Colon (tissue), 2 donors: Measurements from ENCODE around the gene TOGARAM2.
"Not testable (repeated sequence)": the region's sequence is repeated elsewhere in the genome, so short reads cannot be mapped to it uniquely, and the experiment has no call there.

Experiments
- FAIRE-seq: peaks from 2 replicates; lab custom pipeline; 2012; peaks lifted over from hg19 to GRCh38; lab: Jason Lieb, UNC
- donor health status: control.
- donor health status: control.

TOGARAM2 gene

DNA sequence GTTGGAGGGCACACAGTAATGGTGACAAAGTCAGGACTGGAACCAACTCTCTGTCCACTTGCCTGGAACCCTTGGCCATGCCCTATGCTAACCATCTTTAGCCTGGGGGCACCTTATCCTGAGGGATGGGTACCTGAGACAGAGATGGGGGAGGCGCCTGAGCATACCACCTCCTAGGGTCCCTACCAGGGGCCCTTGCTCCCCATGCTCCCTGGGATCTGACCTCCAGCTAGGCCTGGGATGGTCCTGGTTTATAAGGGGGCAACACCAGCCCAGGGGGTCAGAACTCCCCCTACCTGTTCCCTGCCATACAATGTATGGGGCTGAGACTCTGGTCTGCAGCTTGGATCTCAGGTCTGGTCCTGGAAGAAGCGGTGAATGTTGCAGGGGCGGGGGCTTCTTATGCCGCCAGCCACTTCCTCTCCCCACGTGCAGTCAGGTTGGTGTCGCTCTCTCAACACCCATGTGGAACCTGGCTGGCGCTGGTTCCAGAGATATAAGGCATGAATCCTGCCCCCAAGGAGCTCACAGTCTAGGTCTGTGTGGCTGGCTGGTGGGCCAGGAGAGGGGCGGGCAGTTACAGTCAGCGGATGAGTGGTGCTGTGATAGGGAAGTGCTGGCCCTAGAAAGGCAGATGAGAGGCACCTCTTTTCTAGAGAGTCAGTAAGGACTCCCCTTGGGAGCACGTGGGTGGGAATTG lies 3.8 kb upstream of the TOGARAM2 start:
- FAIRE-seq: no peak

DNA sequence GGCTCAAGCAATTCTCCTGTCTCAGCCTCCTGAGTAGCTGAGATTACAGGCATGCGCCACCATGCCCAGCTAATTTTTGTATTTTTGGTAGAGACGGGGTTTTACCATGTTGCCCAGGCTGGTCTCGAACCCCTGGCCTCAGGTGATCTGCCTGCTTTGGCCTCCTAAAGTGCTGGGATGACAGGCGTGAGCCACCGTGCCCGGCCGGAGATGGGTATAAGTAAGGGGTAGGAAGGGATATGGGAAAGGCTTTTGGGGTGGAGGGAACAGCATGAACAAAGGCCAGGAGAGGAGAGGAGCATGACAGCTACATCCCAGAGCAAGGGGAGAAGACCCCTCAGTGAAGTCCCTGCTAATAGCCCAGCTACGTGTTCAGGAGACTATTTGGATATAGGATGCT lies 3.1 kb upstream of the TOGARAM2 start:
- not testable (repeated sequence) for FAIRE-seq

DNA sequence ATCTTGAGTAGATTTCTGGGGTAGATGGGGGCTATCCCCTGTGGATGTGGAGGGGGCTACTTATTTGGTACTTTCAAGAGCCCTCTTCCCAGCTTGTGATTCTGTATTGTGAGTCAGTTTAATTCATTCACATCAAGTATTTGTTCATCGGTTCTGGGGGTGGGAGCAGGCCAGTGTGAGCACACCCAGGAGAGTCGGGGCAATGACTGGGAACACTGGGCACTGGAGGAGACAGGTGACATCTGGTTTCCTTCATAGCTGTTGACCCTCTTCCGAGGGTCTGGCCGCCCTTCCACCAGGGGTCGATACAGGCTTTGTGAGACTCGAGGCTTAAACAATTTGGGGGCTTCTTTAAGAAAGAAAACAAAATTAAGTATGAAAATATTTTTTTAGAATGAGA lies 2.5 kb upstream of the TOGARAM2 start:
- no peak for FAIRE-seq

DNA sequence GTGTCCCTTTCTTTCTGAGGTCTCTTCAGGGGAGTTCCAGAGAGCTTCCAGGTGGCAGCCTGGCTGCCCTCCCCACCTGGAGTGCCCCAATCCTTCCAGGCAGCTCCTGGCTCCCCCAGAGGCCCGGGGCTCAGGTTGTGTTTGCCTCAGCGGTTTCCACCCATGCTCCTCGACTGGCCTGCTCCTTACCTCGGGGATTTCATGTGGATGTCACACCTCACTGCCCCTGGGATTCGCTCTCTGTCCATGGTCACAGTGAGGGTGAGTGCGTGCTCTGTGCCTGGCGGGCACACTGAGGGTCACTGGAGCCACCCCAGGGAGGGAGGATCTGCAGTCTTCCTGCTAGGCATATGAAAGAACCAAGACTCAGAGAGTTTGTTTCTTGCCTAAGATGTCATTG lies 2.1 kb upstream of the TOGARAM2 start:
- no peak for FAIRE-seq

DNA sequence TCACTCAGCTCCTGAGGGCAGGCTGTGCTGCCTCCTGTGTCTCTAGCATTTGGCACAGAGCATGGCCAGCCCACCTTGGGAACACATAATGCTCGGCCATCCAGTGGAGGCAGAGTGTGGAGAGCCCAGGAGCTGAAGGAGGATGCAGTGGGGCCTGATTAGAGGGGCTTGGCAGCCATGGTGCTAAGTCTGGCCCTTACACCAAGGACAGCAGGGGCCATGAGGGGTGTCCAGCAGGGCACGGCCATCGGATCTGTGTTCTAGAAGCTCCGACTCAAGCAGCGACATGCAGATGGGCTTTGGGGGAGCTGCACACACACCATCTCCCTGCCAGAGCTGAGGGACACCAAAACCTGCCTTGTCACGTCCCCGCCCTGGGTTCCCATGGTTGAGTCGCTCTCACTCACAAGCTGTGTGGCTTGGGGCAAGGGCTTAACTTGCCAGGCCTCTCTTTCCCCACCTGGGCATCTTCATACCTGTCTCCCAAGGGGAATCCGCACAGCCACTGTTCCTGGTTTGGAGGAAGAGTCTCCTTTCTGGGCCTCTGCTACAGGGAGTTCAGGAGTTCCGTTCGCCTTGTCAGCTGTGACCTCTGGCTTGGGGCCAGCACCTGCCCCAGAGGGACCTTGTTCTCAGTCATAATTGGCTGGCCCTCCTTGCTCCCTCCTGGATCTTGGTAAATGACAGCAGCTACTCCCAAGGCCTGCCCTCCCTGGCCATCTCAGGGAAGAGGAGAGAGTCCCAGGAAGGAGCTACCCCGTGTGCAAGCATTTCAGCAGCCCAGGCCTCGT lies 1.3 kb upstream of the TOGARAM2 start:
- FAIRE-seq: no peak

DNA sequence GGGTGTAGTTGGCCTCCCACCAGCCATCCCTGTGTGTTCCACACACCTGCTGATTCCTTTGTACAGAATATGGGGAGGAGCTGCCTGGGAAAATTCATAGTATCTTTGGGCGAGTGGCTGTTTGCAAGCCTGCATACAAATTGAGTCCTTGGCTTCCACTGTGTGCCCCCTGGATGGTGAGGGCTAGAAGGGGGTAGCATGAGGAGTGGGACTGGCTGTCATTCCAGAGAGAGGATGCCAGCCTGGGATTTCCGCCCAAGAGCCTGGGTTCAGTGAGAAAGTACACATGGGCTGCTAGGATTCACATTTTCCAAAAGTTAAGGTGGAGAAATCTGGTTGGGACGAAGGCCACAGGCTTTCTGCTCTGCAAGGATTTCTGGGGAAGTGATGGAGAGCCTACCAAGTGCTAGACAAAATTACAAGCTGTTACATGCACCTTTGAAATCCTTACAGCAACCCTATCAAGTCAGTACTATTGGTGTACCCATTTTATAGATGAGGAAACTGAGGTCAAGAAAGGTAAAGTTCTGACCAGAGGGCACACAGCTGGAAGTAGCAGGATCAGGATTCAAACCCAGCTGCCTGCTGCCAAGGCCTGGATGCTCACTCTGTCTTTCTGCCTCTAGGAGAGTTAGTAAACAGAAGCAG lies 606 bp upstream of the TOGARAM2 start:
- no peak for FAIRE-seq

DNA sequence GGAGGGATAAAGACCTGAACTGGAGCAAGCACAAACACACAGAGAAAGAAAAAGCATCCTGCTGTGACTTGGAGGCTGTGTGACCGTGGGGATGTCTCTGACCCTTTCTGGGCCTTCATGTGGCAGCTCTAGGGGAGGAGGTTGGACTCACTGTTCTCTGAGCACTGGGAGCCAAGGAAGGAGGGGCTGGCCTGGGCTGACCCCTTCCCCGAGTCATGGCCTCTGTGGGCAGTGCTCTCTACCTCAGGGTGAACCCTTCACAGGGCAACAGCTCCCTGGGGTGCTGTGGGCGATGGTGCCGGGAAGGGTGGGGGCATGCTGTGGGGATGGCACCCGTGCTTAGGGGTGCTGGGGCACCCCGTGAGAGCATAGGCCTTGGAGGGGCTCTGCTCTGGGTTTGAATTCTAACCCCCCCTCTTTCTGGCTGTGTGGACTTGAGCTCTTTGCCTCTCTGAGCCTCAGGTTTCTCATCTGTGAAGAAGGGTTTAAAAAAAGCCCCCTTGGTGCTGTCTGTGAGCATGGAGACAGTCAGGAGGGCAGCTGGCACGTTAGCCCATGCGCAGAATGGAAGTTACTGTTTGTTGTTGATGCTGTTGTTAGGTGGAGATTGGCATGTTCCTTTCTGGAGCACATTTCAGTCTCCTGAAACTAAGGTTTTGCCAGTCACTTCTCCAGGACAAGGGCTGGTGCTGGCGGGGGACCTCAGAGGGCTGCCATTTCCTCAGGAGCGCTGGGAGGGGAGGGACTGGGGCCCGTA lies 700 bp downstream of the TOGARAM2 start:
- FAIRE-seq: no peak

DNA sequence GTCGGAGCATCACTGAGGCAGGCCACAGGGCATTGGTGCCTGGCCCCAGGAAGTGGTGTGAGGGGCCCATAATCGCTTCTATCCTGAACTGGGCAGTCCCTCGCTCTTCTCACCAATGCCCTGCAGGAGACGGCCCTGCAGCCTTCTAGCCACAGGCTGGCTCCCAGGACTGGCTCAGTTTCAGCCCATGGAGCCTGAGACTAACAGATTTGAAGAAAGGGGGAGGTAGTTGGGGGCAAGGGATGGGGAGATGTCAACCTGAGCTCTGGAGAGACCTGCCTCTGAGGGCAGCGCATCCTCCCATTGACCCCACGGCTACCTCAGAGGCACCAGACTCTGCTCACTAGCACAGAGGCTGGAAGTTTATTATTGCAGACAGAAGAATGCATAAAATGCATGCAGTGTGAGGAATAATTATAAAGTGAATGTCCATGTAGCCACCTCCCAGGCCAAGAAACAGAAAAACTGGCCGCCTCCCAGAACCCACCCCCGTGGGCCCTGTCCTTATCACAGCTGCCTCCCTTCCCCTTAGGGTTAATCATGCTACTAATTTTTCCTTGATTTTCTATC lies 1.4 kb downstream of the TOGARAM2 start:
- FAIRE-seq: no peak

DNA sequence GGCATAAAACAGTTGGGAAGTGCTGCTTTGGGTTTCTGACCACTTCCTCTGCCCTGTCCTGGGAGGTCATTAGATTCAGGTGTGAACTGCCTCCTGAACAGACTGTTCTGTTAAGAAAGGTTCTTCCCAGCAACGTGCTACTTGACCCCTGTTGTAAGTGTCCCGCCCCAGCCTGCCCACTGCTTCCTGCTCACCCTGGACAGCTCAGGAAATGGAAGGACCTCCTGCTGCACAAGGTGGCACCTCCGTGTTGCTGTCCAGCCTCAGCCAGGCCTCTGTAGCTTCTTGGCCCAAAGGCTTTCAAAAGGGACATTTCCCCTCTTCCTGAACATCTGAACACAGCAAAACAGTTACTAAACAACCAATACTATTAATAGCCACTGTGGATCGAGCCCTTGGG lies 5.3 kb downstream of the TOGARAM2 start:
- FAIRE-seq: no peak

DNA sequence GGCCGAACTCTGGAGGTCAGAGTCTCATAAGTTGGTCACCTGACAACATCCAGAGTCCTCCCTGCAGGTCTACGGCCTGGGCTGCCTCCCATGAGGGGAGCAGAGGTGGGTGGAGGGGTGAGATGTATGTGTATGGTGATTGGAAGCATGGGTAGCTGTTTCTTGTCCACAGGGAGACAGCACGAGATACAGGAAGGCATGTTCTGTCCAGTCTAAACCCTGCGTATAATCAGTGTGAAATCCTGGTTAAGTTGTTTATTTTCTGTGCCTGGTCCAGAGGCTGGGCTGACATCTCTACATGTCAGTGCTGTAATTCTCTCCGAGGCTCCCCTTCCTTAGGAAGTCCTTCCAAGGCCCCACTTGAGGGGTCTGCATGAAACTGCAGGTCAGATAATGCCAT lies 8.9 kb downstream of the TOGARAM2 start:
- no peak for FAIRE-seq

DNA sequence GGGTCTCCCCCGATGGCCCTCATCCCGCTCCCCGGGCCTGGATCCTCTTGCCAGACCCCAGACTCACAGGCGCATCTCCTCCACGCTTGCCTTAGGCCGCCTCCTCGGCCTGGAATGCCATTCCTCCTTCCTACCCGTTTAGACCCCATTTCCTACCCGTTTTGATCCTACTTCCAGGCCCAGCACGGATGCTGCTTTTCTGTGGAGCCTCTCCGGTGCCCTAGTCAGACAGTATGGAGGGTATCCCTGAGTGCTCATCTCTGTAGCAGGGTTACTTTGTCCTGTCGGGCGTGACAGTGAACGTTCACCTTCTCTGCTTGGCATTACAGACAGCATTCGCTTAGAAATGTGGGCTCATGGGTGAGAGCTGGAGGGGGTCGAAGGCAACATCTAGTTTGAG lies 9.3 kb downstream of the TOGARAM2 start:
- FAIRE-seq: no peak

DNA sequence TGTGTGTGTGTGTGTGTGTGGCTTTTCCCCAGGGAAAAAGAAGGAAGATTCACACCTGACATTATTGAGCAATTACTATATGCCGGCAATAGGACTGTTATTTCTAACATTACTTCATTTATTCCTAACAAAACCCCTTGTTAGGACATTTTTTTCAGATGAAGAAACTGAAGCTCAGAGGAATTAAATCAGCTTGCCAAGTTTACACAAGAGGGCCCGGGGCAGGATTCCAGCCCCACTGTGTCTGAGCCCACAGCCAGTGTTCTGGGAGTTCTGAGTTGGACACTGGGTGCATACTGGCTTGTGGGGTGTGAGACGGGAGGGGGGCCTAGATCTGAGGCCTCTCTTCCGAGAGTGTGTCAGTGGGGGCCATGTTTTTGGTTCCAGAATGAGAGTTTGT lies 9.9 kb downstream of the TOGARAM2 start:
- FAIRE-seq: no peak

DNA sequence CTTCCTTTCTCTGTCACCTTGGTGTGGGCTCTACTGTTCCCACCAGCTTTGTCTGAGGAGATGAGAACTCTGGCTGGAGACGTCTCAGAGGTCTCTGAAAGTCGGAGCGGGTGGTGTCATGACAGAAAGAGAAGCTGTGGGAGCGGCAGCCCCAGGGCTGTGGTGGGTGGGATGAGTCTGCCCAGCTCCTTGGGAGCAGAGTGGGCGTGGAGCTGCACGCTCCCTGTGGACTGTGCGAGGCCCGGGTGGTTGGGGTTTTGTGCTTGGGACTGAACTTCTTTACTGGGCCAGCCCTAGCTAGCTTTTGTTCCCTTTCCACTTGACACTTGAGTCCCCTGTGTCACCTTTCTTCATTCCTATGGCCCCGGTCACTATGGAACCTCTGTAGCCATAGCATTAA lies 10.4 kb downstream of the TOGARAM2 start:
- FAIRE-seq: no peak

DNA sequence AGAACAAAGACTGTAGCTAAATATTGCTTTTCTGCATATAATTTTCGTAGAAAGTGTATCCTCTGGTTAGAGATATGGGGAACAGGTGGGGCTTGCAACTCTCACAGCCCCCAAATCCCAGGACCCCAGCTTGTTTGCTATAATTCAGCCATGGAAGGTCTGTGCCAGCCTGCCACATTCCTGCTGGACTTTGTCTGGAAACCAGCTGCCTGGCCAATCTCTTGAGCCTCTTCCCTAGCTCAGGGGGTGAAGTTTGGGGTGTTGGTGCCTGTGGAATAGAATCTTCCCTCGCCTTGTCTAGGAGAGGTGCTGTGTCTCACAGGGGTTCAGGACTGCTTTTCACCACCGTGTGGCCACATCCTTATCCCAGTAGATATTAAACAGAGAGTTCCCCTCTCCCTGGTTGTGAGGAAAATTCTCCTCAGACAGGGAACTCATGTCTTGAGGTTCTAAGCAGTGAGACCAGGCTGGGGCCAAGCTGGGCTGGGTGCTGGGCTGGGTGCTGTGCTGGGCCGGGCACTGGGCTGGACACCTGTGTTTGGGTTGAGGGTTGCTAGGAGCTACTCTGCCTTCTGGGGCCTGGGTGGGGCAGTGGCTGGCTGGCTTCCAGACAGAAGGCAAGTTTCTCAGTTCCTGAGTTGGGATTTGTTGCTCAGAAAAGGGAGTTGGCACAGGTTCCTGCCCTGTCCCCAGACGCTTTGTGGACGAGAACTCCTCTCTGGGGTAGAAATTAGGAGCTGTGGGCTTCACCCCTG lies 12.3 kb downstream of the TOGARAM2 start:
- no peak for FAIRE-seq

DNA sequence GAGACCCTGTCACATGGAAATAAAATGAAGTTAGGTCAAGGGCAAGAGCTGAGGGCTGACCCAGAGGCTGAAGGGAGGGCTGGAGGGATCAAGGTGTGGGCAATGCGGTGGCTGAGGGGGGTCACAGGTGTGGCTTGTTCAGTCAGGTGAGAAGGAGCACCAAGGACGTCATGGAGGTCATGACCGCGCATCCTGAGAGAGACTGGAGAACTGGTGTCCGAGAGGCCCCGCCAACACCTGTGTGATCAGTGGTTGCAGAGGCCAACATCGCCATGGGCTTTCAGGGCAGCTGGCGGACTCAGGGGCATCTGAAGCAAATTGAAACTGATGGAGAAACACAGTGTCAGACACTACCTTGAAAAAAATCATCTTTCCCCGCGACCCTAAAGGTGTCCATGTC lies 13.0 kb downstream of the TOGARAM2 start:
- FAIRE-seq: no peak

DNA sequence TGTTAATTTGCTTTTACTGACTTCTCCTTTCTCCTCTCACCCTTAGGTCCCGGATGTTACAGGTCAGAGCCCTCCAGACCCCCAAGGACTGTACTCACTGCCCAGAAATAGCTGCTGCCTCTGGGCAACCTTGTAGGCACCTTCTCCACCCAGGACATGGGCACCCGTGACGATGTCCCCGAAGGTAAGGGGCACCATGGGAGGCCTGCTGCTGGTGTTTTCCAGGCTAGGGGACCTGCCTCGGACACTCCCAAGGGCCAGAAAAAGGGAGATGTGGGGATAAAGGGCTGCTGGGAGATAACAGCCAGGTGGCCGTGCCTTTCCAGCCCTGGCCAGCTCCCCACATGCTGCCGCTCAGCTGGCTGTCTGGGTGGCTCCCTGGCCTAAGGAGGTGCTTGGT lies 13.6 kb downstream of the TOGARAM2 start:
- FAIRE-seq: no peak

DNA sequence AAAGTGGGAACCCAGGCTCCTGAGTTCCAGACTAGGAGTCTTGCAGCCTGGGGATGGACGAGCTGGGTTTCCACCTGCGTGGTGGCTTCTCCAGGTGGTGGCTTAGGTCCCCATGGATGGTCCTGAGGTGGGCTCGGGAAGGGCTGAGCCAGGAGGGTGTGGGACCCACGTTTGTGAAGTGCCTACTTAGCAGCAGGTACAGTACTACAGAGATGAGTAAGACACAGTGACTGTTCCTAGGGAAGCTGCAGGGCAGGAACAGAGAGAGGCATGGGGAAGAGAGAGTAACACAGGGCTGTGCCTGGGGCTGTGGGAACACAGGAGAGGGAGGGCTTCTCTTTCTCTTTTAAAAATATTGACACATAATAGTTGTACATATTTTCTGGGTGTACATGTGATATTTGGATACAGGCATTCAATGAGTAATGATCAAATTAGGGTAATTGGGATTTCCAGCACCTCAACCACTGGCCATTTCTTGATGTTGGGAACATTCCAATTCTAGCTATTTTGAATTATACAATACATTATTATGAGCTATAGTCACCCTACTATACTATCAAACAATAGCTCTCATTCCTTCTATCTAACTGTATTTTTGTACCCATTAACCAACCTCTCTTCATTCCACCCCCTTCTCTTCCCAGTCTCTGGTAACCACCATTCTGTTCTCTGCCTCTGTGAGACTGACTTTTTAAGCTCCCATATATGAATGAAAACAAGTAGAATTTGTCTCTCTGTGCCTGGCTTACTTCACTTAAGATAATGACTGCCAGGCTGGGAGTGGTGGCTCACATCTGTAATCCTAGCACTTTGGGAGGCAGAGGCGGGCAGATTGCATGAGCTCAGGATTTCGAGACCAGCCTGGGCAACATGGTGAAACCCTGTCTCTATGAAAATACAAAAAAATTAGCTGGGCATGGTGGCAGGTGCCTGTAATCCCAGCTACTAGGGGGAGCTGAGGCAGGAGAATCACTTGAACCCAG lies 15.0 kb downstream of the TOGARAM2 start:
- FAIRE-seq: no peak

DNA sequence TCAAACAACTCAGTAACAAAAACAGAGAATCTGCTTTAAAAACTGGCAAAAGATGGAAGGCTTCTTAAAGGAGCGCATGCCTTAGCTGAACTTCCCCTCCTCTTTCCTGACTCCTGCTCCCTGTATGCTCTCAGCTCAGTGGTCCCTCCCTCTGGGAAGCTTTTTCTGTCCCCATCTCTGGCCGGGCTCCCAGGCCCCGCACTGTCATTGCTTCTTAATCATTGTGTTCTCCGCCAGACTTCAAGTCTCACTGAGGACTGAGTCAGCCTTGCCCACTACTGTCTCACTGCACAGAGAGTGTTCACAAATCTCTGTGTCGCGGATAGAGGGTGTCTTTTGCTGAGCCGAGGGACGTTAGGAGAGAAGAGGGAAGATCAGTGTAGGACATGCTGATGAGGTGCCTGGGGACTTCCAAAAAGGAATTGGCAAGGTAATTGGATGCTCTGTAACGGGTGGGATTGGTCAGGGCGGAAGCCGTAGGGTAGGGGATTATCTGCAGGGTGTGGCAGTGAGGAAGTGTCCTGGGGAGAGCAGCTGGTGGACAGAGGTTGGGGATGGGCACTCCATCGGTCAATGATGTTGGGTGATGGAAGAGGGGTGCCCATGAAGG lies 16.2 kb downstream of the TOGARAM2 start:
- no peak for FAIRE-seq

DNA sequence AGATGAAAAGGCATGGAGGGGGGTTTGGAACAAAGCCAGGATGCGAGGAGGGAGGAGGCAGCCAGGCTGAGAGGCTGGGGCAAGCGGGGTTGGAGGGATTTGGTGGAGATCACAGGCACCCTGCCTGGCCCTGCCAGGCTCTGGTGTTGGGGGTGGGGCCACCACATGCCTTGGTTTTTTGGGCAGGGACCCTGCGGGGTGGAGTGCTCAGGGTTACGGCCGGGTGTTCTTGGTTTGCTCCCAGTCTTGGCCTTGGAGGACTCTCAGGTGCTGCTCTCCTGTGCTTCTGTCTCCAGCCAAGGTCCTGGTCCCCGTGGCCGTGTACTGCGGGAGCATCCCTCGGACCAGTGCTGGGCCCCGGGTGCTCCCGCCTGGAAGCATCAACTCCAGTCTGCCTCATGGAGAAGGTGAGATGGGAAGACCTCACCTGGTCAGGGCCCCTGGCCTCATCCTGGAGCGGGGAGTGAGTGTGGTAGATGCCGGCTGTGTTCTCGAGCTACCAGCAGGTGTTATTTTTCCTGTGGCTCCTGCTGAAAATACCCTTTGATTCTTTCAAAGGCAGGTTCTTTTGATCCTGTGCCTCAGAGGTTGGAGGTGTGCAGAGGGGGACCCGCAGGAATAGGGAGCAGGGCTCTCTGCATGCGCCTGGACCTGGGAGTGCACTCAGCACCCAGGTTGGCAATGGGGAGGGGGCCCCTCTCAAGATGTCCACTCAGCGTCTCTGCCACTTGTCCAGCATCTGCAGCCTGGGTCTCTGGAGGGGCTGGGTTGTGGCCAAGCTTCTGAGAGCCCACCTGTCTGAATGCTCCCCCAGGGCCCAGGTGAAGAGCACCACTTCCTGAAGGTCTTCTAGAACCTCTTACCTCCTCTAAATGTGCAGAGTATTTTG lies 17.0 kb downstream of the TOGARAM2 start:
- no peak for FAIRE-seq
